Femur (tissue), 1 donor: Measurements from ENCODE around the gene PMVK.

Experiments used
- DNase-seq: peaks from one replicate; pipeline ENCODE4 v3.0.0-alpha.2; 2017

Gene PMVK

GRCh38 chr1:154945962-154946850 is 9.7 kb upstream of the PMVK start:
- DNase-seq, result no peak

DNA sequence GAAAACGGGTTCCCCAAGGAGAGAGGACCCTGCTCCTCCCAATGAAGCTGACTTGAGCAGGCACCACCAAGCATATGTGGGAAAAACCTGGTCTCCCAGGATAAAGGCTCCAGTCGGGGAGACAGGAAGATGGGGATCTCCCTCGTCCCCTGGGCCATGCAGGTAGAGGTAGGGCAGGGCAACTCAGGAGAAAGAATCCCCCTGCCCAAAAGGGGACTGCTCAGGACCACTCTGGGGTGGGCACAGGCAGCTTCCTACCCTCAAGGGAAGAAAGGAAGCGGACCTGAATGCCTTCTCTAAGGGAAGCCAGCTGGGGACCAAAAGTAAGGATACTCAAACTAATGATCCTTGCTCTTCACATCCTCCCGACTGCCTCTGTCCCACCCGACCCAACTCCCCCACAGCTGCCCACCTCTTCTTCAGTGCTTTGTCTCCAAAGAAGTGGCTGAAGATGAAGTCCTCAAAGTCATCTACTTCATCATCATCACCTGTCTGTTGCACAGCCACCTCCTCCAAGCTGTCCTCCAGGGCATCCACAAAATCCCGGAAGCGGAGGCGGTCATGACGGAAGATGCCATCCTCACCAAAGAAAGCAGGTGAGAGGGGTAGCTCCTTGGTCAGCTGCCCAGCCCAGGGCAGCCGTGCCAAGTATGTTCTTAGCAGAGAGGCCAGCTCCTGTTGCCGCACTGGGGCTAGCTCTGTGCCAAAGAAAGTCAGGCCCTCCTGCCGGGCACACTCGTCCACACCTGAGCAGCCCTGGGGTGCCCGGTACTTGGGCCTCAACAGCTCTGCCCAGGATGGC is 8.8 kb upstream of the PMVK start:
- DNase-seq, result no peak

- DNase-seq, result no peak
These were observed 8.1 kb upstream of the PMVK start for GRCh38 chr1:154944401-154945159.

- DNase-seq, result no peak
These were observed 7.3 kb upstream of the PMVK start for GRCh38 chr1:154943649-154944400.

GRCh38 chr1:154941333-154942013 is 5.0 kb upstream of the PMVK start:
- DNase-seq, result no peak

DNA sequence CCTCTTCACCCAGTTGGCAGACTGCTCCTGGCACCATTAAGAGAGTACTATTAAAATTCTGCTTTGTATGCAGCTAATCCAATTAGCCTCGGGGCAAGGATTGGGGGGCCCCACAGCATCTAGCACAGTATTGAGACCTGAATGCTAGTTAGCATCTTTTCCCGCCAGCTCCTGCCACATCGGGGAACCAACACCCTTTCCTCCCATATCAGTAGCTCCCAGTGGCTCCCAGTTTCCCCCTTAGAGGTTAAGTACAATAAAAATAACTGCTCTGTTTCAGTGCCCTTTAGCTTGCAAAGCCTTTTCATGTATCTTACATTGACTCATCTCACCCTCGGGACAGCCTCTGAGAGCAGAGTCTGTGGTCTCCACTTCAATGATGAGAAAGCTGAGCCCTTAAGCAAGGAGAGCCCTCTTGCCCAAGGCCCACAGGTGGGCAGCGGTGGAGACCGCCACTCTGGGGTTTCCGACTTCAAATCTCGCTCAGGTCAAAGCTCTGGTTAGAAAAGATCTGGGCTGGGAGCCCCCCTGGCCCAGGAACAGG is 4.2 kb upstream of the PMVK start:
- no peak for DNase-seq

- no peak for DNase-seq
These were observed 3.7 kb upstream of the PMVK start for GRCh38 chr1:154940213-154940560.

DNA sequence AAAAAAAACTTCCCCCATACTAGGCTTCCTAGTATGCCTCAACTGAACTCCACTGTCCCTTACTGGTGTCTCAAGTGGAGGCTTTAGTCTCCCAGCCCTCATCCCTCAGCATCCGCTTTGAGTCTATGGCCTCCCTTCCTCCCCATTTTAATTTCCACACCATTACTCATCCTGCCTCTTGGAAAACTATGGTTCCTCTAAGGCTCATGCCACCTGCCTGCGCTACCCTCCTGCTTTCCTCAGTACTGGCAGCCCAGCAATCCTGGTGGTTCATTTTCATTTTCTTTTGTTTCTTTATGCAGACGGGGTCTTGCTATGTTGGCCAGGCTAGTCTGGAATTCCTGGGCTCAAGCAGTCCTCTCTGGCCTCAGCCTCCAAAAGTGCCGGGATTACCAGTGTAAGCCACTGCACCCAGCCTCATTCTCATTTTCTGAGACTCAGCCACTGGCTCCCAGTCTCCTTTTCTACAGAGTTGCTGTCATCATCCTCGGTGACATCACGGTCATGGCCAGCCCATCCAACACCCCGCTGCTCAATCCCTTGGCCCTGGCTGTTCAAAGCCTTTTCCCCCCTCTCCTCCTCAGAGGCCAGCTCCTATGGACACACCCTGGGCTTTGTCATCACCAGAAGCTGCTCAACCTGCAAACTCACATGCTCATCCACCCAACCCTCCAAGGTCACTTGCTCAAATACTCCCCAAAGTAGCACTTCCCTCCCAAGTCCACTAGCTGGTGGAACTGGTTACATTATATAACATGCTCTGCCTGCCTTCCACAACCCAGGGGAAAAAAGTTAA is 2.3 kb upstream of the PMVK start:
- DNase-seq, result no peak

GRCh38 chr1:154937988-154938386 is 1.5 kb upstream of the PMVK start:
- no peak for DNase-seq

- DNase-seq, result peak; percentile 95
These were observed 817 bp upstream of the PMVK start for GRCh38 chr1:154937085-154937987.

DNA sequence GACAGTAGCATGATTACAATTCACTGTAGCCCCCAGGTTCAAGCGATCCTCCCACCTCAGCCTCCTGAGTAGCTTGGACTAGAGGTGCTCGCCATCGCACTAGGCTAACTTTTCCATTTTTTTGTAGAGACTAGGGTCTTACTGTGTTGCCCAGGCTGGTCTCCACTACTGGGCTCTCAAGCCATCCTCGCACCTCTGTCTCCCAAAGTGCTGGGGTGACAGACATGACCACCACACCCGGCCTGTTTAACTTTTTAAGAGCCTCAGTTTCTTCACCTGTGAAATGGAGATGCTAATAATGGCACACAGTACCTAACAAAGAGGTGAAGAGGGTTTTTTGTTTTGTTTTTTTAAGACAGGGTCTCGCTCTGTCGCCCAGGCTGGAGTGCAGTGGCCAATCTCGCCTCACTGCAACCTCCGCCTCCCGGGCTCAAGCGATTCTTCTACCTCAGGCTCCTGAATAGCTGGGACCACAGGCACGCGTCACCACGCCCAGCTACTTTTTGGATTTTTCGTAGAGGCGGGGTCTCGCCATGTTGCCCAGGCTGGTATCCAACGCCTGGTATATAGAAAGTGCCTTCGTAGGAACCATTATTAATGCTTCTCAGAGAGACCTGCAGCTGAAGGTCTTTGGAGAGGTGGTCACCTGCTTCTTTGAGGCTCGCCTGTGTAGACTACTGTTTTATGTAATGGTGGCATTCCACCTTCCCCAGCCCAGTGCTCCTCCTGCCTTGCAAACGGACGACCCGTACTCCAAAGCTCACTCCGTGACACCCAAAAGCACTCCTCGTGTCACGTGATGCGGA is 567 bp downstream of the PMVK start:
- DNase-seq, result no peak

GRCh38 chr1:154934358-154934948 is 2.1 kb downstream of the PMVK start:
- DNase-seq, result no peak

GRCh38 chr1:154931940-154932487 is 4.5 kb downstream of the PMVK start:
- no peak for DNase-seq

GRCh38 chr1:154926201-154926600 is 10.3 kb downstream of the PMVK start:
- no peak for DNase-seq

DNA sequence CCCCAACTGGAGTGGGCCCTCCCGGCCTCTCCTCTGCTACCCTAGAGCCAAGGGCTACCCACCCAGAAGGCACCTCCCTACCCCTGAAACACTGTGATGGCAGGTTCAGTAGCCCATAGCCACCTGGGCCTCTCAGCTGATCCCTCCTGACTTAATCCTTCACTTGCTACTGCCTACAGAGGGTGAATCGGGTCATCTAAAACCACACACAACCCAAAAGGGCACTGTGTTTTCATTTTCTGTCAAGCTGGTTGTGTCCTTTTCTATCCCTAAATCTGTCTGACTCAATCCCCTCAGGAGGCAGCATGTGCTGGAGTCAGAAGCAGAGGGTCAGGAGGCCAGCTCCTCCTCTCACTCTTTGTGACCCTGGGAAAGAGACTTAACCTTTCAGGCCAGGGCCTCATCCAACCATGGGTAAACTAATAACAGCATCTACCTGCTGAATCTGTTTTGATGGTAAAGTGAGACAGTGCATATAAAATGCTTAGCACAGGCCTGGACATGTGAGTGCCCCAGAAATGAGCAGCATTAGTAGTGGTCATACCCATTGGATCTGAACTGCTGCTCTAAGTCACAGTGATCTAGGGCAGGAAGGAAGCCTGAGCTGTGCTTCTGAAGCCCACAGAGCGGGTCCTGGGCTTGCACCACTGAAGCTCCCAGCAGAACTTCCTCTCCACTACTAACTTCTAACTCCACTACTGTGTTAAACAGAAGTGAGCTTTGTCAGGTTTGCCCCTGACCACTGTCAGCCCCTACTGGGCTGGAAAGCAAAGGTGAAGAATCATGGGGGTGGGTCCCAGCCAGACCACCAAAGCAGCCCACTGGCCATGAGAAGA is 11.0 kb downstream of the PMVK start:
- DNase-seq, result no peak

DNA sequence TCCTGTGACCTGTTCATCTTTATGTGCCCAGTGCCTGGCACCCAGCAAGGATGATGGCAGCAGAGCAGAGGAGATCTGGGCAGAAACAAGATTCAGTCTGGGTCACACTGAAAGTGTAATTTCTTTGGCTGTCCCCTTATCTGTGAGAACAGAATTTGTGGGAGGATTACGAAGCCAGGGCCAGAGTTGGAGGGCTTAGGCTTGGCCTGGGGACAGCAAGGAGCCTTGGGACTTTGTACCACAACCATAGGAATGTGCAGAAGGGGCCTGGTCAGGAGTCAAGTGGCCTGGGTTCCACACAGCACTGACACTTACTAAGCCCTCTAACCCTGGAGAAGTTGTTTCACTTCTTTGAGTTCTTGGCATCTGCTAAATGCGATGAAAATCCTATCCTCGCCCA is 12.8 kb downstream of the PMVK start:
- DNase-seq, result no peak

GRCh38 chr1:154913273-154913672 is 23.2 kb downstream of the PMVK start:
- no peak for DNase-seq
